Subcutaneous abdominal adipose tissue (tissue), 5 donors: ENCODE data around the gene ARHGEF10L.
"Not testable (repeated sequence)": the region's sequence is repeated elsewhere in the genome, so short reads cannot be mapped to it uniquely, and the experiment has no call there.

Source experiments
- H3K27ac ChIP-seq: one replicate; pipeline ENCODE4 v1.7.0; 2013; ENCODE audit warnings: low read depth, mild to moderate bottlenecking, inconsistent platforms, low read length, moderate library complexity
- H3K27me3 ChIP-seq, 5 donors: one replicate each; pipeline ENCODE4 v1.7.0; 2013; ENCODE audit warnings: low read length in 5 of 5, inconsistent platforms in 1 of 5; ENCODE audit not compliant: control insufficient read depth in 5 of 5, insufficient read depth in 4 of 5
- H3K36me3 ChIP-seq, 5 donors: one replicate each; pipeline ENCODE4 v1.7.0; 2013; ENCODE audit warnings: low read length in 5 of 5; ENCODE audit not compliant: control insufficient read depth in 5 of 5, insufficient read depth in 5 of 5
- H3K4me1 ChIP-seq, 5 donors: one replicate each; pipeline ENCODE4 v1.7.0; 2013; ENCODE audit warnings: low read length in 5 of 5, mild to moderate bottlenecking in 3 of 5, moderate library complexity in 1 of 5; ENCODE audit not compliant: control insufficient read depth in 5 of 5, insufficient read depth in 5 of 5
- H3K4me3 ChIP-seq, 5 donors: one replicate each; pipeline ENCODE4 v1.7.0; 2013; ENCODE audit warnings: low read length in 5 of 5, low read depth in 1 of 5
- H3K9ac ChIP-seq, 5 donors: one replicate each; pipeline ENCODE4 v1.7.0; 2013; ENCODE audit warnings: low read length in 5 of 5, mild to moderate bottlenecking in 4 of 5, moderate library complexity in 3 of 5
- H3K9me3 ChIP-seq, 5 donors: one replicate each; pipeline ENCODE4 v1.7.0; 2013; ENCODE audit warnings: low read length in 5 of 5; ENCODE audit not compliant: control insufficient read depth in 5 of 5
- donor health status: healthy.
- donor health status: healthy.
- donor health status: healthy.
- donor health status: healthy.
- donor health status: healthy.

Gene ARHGEF10L

DNA sequence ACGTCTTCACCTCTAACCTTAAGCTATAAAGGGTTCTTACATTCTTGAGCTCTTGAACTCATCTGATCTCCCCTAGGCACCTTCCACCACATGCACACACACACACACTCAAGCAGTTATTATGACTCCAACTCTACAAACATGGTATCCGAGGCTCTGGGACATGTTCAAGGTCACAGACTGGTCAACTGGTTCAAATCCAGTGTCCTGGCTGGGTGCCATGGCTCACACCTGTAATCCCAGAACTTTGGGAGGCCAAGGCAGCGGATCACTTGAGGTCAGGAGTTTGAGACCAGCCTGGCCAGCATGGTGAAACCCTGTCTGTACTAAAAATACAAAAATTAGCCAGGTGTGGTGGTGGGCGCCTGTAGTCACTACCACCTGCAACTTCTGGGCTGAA lies 32.3 kb upstream of the ARHGEF10L start:
- not testable (repeated sequence) for H3K9me3 ChIP-seq, H3K4me3 ChIP-seq, H3K36me3 ChIP-seq, H3K9ac ChIP-seq, H3K27me3 ChIP-seq, H3K27ac ChIP-seq
- H3K4me1 ChIP-seq = peaks cover 4 to 13% (median 7%) of the 10 kb centered on the region in 5 donors

GRCh38 chr1:17507915-17508314 lies 31.6 kb upstream of the ARHGEF10L start:
- Histone ChIP-seq H3K27me3 (no peaks in the 10 kb centered on the region), H3K9ac (no peak overlapping the region), H3K4me3 (no peak overlapping the region), H3K9me3 (no peaks in the 10 kb centered on the region), H3K4me1 (peaks cover 0 to 6% (median 3%) of the 10 kb centered on the region in 5 donors), H3K27ac (no peak overlapping the region), H3K36me3 (no peaks in the 10 kb centered on the region)

- Histone ChIP-seq H3K9ac (no peak overlapping the region), H3K4me1 (peaks cover 0 to 3% (median 0%) of the 10 kb centered on the region in 5 donors), H3K27ac (no peak overlapping the region), H3K9me3 (no peaks in the 10 kb centered on the region), H3K36me3 (no peaks in the 10 kb centered on the region), H3K4me3 (no peak overlapping the region), H3K27me3 (no peaks in the 10 kb centered on the region)
Measured at GRCh38 chr1:17509363-17509762, 30.1 kb upstream of the ARHGEF10L start.

DNA sequence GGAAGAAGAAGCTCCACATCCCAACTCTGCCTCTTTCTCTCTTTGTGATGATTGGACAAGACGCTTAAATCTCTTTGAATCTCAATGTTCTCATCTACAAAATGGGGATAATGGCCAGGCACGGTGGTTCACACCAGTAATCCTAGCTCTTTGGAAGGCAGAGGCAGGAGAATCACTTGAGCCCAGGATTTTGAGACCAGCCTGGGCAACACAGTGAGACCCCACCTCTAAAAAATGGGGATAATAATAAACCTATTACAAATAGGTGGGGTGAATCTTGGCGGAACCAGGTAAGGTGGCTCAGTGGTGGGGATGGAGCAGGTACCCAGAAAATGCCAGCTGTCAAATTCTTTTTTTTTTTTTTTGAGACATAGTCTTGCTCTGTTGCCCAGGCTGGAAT lies 29.4 kb upstream of the ARHGEF10L start:
- Histone ChIP-seq H3K27me3 (no peaks in the 10 kb centered on the region), H3K36me3 (no peaks in the 10 kb centered on the region), H3K9me3 (no peaks in the 10 kb centered on the region), H3K4me1 (peaks cover 0 to 3% (median 0%) of the 10 kb centered on the region in 5 donors), H3K27ac (no peak overlapping the region), H3K9ac (no peak overlapping the region), H3K4me3 (no peak overlapping the region)

DNA sequence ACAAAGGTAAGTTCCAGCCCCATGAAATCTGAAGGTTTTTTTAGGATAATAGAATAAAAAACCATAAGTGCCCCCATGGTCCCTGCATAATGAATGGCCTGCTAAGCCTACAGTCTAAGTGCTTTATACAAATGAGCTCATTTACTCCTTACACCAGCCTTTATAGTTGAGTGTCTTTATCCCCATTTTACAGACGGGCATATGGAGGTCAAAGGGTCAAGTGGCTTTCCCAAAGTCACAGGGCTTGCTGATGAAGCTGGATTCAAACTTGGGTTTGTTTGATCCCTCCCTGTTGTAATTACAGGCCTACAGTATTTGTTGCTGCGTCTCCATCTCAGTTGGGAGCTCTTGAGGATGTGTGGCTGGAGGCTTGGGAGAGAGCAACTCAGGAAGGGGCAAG lies 28.3 kb upstream of the ARHGEF10L start:
- Histone ChIP-seq H3K9ac (no peak overlapping the region), H3K4me1 (peaks cover 1 to 8% (median 6%) of the 10 kb centered on the region in 5 donors), H3K27me3 (no peaks in the 10 kb centered on the region), H3K9me3 (no peaks in the 10 kb centered on the region), H3K4me3 (no peak overlapping the region), H3K27ac (no peak overlapping the region), H3K36me3 (no peaks in the 10 kb centered on the region)

DNA sequence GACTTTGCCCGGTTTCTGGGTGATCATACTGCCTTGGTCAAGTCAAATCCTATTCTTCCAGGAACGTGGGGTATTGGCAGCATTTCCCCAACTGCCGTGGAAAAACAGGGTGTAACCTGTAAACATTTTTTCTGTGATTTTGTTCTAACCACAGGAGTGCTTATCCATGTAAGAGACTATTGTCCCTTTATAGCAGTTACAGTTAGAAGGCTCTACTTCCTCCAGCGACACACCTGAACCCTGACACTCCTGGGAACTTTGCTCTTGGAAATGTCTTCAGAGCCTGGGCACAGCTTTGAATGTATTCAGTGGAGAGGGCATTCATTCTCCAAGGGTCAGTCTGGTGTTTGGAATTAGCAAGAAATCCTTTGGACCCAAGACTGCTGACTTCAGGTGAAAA lies 26.4 kb upstream of the ARHGEF10L start:
- Histone ChIP-seq H3K9me3 (no peaks in the 10 kb centered on the region), H3K27ac (no peak overlapping the region), H3K4me1 (peaks cover 1 to 20% (median 15%) of the 10 kb centered on the region in 5 donors), H3K4me3 (no peak overlapping the region), H3K27me3 (peaks cover 0 to 4% (median 0%) of the 10 kb centered on the region in 5 donors), H3K9ac (no peak overlapping the region), H3K36me3 (no peaks in the 10 kb centered on the region)

GRCh38 chr1:17514776-17515175 lies 24.7 kb upstream of the ARHGEF10L start:
- peaks cover 0 to 4% (median 0%) of the 10 kb centered on the region in 5 donors for H3K27me3 ChIP-seq
- no peaks in the 10 kb centered on the region for H3K9me3 ChIP-seq
- H3K27ac ChIP-seq = no peak overlapping the region
- H3K36me3 ChIP-seq = no peaks in the 10 kb centered on the region
- peaks cover 0 to 18% (median 15%) of the 10 kb centered on the region in 5 donors for H3K4me1 ChIP-seq
- no peak overlapping the region for H3K4me3 ChIP-seq
- no peak overlapping the region for H3K9ac ChIP-seq

DNA sequence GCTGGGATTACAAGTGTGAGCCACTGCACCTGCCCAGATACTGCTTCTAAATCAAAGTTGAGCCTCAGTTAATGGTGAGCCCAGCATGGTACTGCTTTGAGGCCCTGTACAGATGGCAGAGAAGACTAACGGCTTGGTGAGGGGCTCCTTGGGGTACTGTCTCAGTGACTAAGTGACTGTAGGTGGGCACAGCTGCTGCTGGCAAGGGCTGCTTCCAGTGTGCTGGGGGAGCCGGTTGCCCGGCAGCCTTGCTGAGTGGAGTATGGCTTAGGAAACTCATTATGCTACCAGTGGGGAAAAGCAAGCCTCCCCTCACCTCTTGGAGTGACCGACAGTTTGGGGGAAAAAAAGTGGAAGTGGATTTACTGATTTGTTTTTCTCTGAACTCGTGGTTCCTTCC lies 23.6 kb upstream of the ARHGEF10L start:
- Histone ChIP-seq H3K9ac (no peak overlapping the region), H3K27me3 (peaks cover 0 to 7% (median 0%) of the 10 kb centered on the region in 5 donors), H3K4me1 (peaks cover 0 to 18% (median 15%) of the 10 kb centered on the region in 5 donors), H3K36me3 (no peaks in the 10 kb centered on the region), H3K4me3 (no peak overlapping the region), H3K9me3 (no peaks in the 10 kb centered on the region), H3K27ac (no peak overlapping the region)

GRCh38 chr1:17516303-17517214 lies 22.9 kb upstream of the ARHGEF10L start:
- Histone ChIP-seq H3K27me3 (peaks cover 0 to 7% (median 0%) of the 10 kb centered on the region in 5 donors), H3K9ac (no peak overlapping the region), H3K9me3 (no peaks in the 10 kb centered on the region), H3K4me3 (no peak overlapping the region), H3K27ac (no peak overlapping the region), H3K36me3 (no peaks in the 10 kb centered on the region), H3K4me1 (peaks cover 0 to 18% (median 15%) of the 10 kb centered on the region in 5 donors)

DNA sequence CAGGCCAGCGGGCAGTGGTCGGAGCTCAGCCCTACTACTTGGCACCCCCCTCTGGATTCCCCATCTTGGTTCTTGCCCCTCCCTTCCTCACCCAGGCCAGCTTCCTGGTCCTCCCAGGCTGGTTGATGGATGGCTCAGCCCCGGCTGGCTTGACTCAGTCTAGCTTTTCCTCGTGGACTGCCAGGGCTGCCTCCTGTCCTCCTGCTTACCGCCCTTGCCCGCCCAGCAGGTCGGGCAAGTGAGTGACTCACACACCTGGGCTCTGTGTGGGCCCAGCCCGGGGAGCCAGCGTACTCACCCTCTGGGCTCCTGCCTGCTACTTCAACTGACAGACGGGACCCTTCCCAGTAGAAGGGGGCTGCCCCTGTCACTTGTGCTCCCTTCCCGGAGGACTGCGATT lies 19.5 kb upstream of the ARHGEF10L start:
- Histone ChIP-seq H3K36me3 (no peaks in the 10 kb centered on the region), H3K9ac (no peak overlapping the region), H3K9me3 (no peaks in the 10 kb centered on the region), H3K27ac (no peak overlapping the region), H3K27me3 (peaks cover 0 to 11% (median 0%) of the 10 kb centered on the region in 5 donors), H3K4me3 (no peak overlapping the region), H3K4me1 (peaks cover 0 to 18% (median 15%) of the 10 kb centered on the region in 5 donors)
